NCI-H2081 treated with DMSO at 0.1 percent for 48 hours (cell line): ENCODE measurements around the gene OR2A14.
"Not testable (repeated sequence)": the region's sequence is repeated elsewhere in the genome, so short reads cannot be mapped to it uniquely, and the experiment has no call there.

ENCODE experiments used
- DNase-seq: peaks from one replicate; lab custom pipeline; 2025; lab: John Stamatoyannopoulos, UW

OR2A14 gene

GRCh38 chr7:144148224-144148827, 25.4 kb downstream of the OR2A14 start:
- DNase-seq: no peak

- DNase-seq: no peak
Observed at GRCh38 chr7:144158861-144159260, 35.9 kb downstream of the OR2A14 start.

- no peak for DNase-seq
Observed at GRCh38 chr7:144164784-144165183, 41.8 kb downstream of the OR2A14 start.

- not testable (repeated sequence) for DNase-seq
Observed at GRCh38 chr7:144171594-144172350, 48.8 kb downstream of the OR2A14 start.

GRCh38 chr7:144174613-144175012, 51.6 kb downstream of the OR2A14 start:
- DNase-seq: no peak

- not testable (repeated sequence) for DNase-seq
Observed at GRCh38 chr7:144178380-144179164, 55.6 kb downstream of the OR2A14 start.

GRCh38 chr7:144179165-144179479, 56.1 kb downstream of the OR2A14 start:
- not testable (repeated sequence) for DNase-seq
